Uterus (tissue), 2 donors: ENCODE results near the gene ARMC8.

ENCODE experiments used
- CTCF ChIP-seq, 4 experiments: fragments of 200-600 bp in 2 of 4; fragments of 450-650 bp in 2 of 4; sonication (generic) in 2 of 4; IDR thresholded peaks; one replicate each; pipeline ENCODE4 v1.5.1; 2016 to 2019; ENCODE audit warnings: antibody characterized with exemption in 4 of 4, mild to moderate bottlenecking in 2 of 4, moderate library complexity in 1 of 4
- POLR2A ChIP-seq, 2 donors: fragments of 450-650 bp; IDR thresholded peaks; one replicate each; pipeline ENCODE4 v1.6.1; 2016; ENCODE audit warnings: antibody characterized with exemption in 2 of 2, mild to moderate bottlenecking in 1 of 2, moderate library complexity in 1 of 2

- TF ChIP-seq CTCF (IDR thresholded peaks at IDR 0.05) (no peak), POLR2A (IDR thresholded peaks at IDR 0.05) (no peak)
Measured at GRCh38 chr3:138140940-138141339, 46.2 kb upstream of the ARMC8 start.
